RWPE2 (cell line): ENCODE results near the gene SHISA9.

ENCODE experiments used
- ATAC-seq: fragments of 200-7000 bp; cut with Tn5 transposase; 3 replicates; pipeline ENCODE4 v1.9.1; 2021; ENCODE audit warnings: low read depth
- DNase-seq: peaks from one replicate; pipeline ENCODE4 v3.0.0-alpha.2; 2020; ENCODE audit warnings: low spot score
- H3K27ac ChIP-seq: fragments of 450-650 bp; 2 replicates; pipeline ENCODE4 v1.5.1; 2017; ENCODE audit warnings: mild to moderate bottlenecking; ENCODE audit not compliant: poor library complexity, severe bottlenecking
- H3K27me3 ChIP-seq: fragments of 250-450 bp; sonication (Bioruptor Pico); 2 replicates; pipeline ENCODE4 v1.5.1; 2021; ENCODE audit warnings: mild to moderate bottlenecking, moderate library complexity; ENCODE audit not compliant: insufficient read depth, poor library complexity, severe bottlenecking
- H3K36me3 ChIP-seq: fragments of 250-450 bp; sonication (Bioruptor Pico); 2 replicates; pipeline ENCODE4 v1.5.1; 2020; ENCODE audit warnings: low read depth, mild to moderate bottlenecking, moderate library complexity
- H3K4me1 ChIP-seq: fragments of 250-450 bp; sonication (Bioruptor Pico); 2 replicates; pipeline ENCODE4 v1.5.1; 2021; ENCODE audit warnings: mild to moderate bottlenecking, moderate library complexity; ENCODE audit not compliant: insufficient read depth, poor library complexity, severe bottlenecking
- H3K4me3 ChIP-seq: fragments of 250-450 bp; sonication (Bioruptor Pico); 2 replicates; pipeline ENCODE4 v1.5.1; 2021; ENCODE audit warnings: mild to moderate bottlenecking, moderate library complexity; ENCODE audit not compliant: severe bottlenecking
- H3K9me3 ChIP-seq: fragments of 250-450 bp; sonication (Bioruptor Pico); 2 replicates; pipeline ENCODE4 v1.5.1; 2021; ENCODE audit warnings: mild to moderate bottlenecking, moderate library complexity; ENCODE audit not compliant: severe bottlenecking
- TF ChIP-seq, protein P1 (sequence below): fragments of 450-650 bp; IDR thresholded peaks from one replicate; pipeline ENCODE4 v1.5.1; 2017; ENCODE audit warnings: mild to moderate bottlenecking, moderate library complexity; ENCODE audit not compliant: poor library complexity, severe bottlenecking

Gene SHISA9

GRCh38 chr16:13111747-13112146 is 210.3 kb downstream of the SHISA9 start:
- Histone ChIP-seq H3K9me3 (peaks cover 3% of the 10 kb centered on the region), H3K27me3 (no peaks in the 10 kb centered on the region), H3K4me3 (no peak overlapping the region), H3K36me3 (no peaks in the 10 kb centered on the region), H3K4me1 (peaks cover 11% of the 10 kb centered on the region), H3K27ac (peak overlapping the region; percentile 97)
- TF ChIP-seq, protein P1, sequence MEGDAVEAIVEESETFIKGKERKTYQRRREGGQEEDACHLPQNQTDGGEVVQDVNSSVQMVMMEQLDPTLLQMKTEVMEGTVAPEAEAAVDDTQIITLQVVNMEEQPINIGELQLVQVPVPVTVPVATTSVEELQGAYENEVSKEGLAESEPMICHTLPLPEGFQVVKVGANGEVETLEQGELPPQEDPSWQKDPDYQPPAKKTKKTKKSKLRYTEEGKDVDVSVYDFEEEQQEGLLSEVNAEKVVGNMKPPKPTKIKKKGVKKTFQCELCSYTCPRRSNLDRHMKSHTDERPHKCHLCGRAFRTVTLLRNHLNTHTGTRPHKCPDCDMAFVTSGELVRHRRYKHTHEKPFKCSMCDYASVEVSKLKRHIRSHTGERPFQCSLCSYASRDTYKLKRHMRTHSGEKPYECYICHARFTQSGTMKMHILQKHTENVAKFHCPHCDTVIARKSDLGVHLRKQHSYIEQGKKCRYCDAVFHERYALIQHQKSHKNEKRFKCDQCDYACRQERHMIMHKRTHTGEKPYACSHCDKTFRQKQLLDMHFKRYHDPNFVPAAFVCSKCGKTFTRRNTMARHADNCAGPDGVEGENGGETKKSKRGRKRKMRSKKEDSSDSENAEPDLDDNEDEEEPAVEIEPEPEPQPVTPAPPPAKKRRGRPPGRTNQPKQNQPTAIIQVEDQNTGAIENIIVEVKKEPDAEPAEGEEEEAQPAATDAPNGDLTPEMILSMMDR, result no peak
- ATAC-seq (no peak), DNase-seq (no peak)

DNA sequence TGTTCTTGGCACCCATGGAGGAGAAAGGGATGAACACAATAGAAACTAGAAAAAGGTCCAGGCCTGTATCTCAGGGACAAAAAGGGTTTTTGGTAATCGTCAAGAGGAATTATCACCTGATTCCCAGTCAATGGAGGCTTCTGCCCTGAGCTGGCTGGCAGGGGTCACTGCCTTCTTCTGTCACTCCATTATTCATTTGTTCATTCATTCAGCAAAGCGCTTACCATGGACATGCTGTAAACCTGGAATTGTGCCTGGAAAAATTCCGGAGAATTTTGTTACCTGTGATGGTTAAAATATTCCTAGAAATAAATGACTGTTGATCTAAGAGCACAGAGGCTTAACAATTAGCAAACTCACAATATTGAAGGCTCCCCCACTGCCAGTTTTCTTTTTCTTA is 212.3 kb downstream of the SHISA9 start:
- ATAC-seq (no peak), DNase-seq (no peak)
- no peaks in the 10 kb centered on the region for H3K27me3 ChIP-seq
- H3K27ac ChIP-seq, result no peak overlapping the region
- TF ChIP-seq, protein P1, result no peak
- H3K9me3 ChIP-seq, result no peaks in the 10 kb centered on the region
- H3K36me3 ChIP-seq, result no peaks in the 10 kb centered on the region
- peaks cover 11% of the 10 kb centered on the region for H3K4me1 ChIP-seq
- no peak overlapping the region for H3K4me3 ChIP-seq

DNA sequence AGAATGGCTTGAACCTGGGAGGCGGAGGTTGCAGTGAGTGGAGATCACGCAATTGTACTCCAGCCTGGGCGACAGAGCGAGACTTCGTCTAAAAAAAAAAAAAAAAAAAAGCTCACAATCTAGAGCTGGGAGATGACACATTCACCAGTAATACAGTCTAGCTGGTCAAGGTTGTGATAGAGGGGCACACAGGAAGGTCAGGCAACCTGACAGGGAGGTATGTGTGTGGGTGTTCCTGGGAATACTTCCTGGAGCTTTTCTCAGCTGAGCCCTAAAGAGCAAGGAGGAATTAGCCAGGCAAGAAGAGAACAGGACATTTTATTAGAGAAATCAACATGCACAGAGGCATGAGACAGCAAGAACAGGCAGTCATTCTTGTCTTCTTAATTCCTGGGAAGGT is 216.7 kb downstream of the SHISA9 start:
- no peaks in the 10 kb centered on the region for H3K4me1 ChIP-seq
- H3K4me3 ChIP-seq, result no peak overlapping the region
- H3K9me3 ChIP-seq, result no peaks in the 10 kb centered on the region
- ATAC-seq (no peak), DNase-seq (no peak)
- no peaks in the 10 kb centered on the region for H3K36me3 ChIP-seq
- no peaks in the 10 kb centered on the region for H3K27me3 ChIP-seq
- TF ChIP-seq, protein P1, result no peak
- H3K27ac ChIP-seq, result no peak overlapping the region

DNA sequence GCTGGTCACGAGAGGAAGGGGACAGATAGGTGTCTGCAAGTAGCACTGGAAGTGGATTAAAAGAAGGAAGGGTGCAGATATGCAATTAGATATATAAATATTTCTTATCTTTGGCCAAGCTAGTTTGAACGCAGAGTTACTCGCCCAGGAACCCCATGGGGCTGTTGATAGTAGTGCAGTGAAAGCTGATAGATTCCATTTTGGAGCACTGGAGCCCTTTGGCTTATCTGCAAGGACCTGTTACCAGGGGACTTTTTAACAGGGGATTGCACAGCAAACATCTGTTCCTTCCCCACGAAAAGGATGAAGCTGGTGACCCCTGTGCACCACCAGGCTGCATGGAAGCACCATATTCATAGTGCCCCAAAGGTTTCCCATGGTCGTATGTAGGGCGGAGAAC is 218.7 kb downstream of the SHISA9 start:
- DNase-seq (no peak), ATAC-seq (no peak)
- Histone ChIP-seq H3K36me3 (no peaks in the 10 kb centered on the region), H3K27me3 (no peaks in the 10 kb centered on the region), H3K4me3 (no peak overlapping the region), H3K9me3 (no peaks in the 10 kb centered on the region), H3K27ac (no peak overlapping the region), H3K4me1 (no peaks in the 10 kb centered on the region)
- TF ChIP-seq, protein P1, result no peak

GRCh38 chr16:13120557-13120956 is 219.2 kb downstream of the SHISA9 start:
- TF ChIP-seq, protein P1, result no peak
- Histone ChIP-seq H3K4me1 (no peaks in the 10 kb centered on the region), H3K9me3 (no peaks in the 10 kb centered on the region), H3K36me3 (no peaks in the 10 kb centered on the region), H3K27me3 (no peaks in the 10 kb centered on the region), H3K27ac (no peak overlapping the region), H3K4me3 (no peak overlapping the region)
- ATAC-seq (no peak), DNase-seq (no peak)
